Ecto neural progenitor cell (in vitro differentiated cells): ENCODE data around the gene STX10.
"Not testable (repeated sequence)": the region's sequence is repeated elsewhere in the genome, so short reads cannot be mapped to it uniquely, and the experiment has no call there.

Source experiments
- DNase-seq: peaks from one replicate; pipeline ENCODE4 v3.0.0-alpha.2; 2018; ENCODE audit warnings: low spot score

STX10 gene

DNA sequence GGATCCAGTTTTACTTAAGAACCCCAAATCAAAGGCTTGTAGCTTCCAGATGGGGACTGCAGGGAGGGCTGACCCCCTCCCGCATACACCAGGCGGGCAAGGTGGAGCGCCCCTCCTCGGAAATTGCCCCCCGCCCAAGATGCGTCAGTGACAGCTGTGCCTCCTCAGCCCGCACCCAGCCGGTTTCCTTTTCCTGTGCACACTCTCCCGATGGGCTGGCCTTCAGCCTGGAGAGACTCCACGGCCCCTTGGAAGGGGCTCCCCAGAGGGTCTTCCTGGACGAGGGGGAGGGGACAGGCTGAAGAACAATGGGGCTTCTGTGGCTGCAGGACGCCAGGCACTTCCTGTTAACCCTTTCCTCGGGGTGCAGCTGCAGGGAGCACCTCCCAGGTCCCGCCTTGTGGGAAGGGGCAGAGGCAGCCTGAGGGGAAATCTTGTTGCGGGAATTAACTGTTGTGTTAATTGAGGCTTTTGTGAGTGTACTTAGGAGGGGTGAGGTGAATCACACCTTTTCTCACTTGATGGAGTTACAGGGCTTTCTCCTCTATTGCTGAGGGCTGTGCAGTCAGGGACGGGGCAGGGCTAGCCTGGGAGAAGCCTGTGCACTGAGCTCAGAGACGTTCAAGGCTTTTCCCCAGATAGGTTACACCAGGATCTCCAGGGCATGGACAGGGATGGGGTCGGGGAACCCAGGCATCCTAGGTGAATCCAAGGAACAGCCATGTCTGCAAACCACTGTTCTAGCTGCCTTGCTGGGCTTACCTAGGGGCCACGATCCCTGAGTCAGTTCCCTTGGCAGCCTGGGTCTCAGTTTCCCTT lies 14.4 kb upstream of the STX10 start:
- DNase-seq = peak; percentile 86

DNA sequence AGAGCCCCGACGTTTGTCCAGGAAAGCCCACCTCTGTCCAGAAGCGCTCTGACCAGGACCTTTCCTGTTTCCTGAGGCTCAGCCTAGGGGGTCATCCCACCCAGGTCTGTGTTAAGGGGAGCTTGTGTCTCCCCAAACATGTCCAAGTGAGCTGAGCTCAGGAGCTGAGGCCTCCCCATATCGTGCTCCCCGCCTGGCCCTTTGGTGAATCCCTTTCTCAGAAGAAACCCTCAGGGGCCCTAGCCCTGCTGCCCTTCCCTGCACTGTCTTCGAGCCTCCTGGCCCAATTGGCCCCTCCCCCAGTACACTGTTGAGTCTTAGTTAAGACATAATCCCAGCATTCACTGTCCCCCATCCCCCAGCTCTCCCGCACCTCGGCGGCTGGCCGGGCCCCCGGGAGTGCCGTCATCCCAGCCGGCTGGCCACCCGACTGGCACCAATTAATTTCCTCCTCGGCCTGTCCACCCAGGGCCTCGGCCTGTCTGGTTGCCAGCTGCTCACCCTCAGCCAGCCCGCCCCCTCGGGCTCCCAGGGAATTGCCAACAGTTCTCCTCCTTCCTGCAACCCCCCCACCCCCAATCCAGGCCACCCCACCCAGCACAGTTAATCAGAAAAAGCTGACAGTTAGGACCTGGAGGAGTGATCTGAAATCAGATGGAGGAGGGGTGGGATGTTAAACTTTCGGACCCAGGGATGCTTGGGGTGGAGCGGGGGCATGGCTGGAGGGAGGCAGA lies 13.6 kb upstream of the STX10 start:
- DNase-seq = peak; percentile 87

DNA sequence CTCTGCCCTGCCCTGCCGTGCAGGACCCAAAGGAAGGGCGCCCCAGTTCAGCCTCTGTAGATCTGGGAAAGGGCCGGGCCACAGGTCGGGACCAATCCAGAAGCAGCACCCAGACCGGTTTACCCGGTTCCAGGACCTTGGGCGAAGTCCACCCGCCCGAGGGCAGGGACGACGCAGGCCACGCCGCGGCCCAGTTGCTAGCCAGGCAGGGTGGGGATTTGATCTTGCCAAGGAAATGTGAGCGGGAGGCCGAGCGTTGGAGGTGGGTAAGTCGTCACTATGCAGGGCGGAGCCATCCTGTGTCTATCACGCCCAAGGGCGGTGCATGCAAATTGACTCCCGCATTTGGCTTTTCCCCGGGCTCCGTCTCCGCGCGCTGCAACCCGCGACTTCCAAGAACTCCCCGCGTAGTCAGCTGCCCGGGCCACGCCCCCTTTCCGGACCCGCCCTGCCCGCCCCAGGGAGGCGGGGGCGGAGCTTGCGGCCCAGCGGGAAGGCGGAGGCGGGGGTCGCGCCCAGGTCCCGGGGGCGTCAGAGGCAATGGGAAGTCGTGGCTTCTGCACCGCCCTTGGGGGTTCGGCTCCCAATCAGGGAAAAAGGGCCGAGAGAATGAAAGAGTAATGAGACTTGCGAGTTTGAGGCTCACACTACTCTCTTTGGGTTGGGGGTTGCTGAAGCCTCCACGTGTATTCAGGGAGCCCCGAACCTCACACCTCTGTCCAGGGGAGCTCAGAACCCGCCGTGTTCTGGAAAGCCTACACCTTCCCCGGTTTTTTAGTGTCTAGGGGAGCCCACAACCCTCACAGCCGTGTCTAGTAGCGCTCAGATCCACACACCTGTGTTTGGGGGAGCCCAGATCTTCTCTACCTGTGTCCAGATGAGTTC lies 12.8 kb upstream of the STX10 start:
- peak; percentile 95 for DNase-seq

DNA sequence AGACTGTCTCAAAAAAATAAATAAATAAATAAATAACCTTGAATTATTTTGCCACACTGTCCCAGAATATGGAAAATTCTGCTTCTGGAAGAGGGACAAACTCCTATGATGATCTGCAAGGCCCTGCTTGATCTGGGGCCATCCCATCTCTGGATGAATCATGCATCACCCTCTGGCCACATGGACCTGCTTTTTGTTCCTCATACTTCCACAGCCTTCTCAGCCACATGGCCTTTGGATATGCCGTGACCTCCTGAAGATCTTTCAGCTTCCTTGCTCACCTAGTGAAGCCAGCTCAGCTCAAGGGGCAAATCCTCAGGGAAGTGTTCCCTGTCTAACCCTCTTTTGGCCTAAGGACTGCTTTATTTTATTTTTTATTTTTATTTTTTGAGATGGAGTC lies 10.4 kb upstream of the STX10 start:
- no peak for DNase-seq

DNA sequence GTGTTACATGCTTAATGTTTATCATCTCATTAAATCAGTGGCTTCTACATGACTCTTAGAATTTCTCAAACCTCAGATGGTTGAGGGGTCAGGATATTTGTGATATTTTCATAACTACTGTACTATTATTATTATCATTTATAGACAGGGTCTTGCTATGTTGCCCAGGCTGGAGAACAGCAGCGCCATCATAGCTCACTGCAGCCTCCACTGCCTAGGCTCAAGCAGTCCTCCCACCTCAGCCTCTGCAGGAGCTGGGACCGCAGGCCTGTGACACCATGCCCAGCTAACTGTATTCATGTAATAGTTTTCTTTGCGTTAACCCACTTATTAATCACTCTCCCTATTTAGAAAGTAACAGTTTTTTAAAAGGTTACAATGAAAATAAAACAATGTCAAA lies 9.5 kb upstream of the STX10 start:
- DNase-seq = no peak

DNA sequence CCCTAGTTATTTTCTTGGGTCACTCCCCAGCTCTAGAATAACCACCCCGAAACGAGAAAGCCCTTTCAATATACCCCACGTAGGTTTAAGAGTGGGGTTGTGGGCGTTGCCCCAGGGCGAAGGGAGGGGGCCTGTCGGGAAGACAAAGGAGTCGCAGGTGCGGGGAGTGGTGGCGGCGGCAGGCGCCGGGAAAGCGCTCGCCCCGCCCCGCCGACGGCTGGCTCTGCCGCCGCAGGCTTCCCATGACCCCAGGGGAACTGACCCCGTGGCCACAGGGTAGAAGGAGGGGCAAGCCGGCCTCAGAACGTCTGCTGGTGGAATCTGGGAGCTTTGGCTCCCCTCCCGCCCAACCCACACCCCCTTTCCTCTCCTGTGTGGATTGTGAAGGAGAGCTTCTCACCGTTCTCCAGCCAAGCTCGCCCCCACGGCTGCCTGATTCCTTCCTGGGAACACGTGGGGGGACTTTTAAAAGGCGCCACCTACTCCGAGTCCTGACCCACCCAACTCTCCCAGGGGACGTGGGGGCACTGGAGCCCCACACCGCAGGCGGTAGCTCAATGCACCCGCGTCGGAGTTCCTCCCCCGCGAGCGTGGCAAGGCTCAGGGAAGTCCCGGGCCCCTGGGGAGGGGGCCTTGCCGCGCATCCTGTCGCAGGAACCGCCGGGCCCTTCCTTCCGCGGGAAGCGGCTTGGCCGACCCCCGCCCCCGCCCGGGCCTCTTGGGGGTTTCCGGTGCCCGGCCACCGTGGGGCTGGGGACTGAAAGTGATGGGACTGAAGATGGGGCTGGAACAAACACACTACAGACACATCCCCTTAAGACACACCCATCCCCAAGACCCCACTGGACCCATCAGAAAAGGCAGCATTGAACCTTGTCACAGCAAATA lies 5.5 kb upstream of the STX10 start:
- DNase-seq = peak; percentile 90

DNA sequence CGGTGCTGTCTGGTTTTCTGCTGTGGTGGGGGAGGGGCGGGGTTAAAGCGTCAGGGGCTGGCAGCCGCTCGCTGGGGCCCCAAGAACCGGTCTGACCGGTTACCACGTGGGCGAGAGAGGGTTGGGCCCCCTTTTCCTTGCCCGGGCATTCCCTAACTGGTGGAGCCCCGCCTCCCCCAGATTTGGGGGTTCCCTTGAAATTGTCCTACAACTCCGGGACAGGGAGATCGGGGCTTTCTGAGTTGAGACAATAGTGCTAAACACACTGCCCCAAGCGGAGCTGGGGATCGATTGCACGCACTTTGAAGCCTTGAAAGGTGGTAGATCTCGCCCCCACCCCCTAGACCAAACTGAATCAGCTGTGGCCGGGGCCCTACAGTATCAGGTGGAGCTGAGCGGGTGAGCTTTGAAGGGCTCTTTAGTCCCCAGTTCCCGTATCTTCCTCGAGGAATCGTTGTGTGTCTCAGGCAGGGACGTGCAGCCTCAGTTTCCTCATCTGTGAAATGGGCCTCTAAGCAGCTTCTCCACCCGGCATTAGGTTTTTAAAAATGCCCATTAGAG lies 4.8 kb upstream of the STX10 start:
- DNase-seq = peak; percentile 79

DNA sequence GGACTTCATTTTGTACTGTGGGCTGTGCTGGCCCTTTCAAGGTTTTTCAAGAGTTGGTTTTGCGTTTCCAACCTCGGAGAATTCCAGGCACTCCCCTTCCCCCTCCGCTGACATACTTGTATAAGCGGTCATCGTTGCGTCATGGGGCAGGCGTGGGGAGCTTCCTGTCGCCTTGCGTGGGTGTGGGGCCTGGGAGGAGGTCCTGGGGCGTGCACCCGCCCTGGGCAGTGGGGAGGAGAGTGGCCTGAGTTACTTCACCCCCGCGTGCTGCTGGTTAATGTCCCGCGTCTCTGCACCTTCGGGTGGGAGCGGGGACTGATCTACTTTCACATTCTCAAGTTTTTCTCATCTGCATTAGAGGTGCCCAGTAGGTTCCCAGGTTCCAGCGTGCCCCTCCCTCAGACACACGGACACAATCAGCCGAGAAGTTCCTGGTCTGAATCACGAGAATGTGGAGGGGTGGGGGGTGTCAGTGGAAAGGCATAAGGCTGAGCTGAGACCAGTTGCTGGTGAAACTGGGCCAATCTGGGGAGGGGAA lies 4.1 kb upstream of the STX10 start:
- DNase-seq = peak; percentile 61

DNA sequence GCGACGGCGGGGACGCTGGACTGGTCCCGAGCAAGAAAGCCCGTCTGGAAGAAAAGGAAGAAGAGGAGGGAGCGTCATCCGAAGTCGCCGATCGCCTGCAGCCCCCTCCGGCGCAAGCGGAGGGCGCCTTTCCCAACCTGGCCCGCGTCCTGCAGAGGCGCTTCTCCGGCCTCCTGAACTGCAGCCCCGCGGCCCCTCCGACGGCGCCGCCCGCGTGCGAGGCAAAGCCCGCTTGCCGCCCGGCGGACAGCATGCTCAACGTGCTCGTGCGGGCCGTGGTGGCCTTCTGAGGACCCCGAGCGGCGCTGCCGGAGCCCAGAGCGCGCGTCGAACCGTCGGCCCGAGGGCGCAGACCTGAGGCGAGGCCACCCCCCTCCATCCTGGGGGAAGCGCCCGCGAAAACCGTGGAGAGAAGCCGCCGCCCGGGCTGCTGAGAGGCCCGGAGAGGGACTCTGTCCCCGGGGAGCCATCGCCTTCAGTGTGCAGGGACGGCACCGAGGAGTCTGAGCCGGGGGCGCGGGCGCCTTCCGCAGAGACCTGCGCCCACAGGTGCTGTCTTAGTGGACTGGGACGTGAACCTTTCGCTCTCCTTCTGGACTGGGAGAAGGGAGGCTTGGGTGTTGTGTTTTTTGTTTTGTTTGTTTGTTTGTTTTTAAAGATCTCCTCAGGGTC lies 3.5 kb upstream of the STX10 start:
- no peak for DNase-seq

DNA sequence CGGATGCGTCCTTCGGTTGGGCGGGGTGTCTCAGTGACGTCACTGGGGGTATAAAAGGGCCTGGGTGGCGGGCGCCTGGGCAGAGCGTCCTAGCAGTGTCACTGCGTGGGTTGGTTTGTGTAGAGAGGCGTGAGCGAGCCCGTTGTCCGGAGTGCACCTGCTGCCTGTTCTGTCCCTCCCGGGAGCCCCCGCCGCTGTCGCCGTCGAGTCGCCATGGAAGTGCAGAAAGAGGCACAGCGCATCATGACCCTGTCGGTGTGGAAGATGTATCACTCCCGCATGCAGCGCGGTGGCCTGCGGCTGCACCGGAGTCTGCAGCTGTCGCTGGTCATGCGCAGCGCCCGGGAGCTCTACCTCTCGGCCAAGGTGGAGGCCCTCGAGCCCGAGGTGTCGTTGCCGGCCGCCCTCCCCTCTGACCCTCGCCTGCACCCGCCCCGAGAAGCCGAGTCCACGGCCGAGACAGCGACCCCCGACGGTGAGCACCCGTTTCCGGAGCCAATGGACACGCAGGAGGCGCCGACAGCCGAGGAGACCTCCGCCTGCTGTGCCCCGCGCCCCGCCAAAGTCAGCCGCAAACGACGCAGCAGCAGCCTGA lies 2.9 kb upstream of the STX10 start:
- peak; percentile 99 for DNase-seq

DNA sequence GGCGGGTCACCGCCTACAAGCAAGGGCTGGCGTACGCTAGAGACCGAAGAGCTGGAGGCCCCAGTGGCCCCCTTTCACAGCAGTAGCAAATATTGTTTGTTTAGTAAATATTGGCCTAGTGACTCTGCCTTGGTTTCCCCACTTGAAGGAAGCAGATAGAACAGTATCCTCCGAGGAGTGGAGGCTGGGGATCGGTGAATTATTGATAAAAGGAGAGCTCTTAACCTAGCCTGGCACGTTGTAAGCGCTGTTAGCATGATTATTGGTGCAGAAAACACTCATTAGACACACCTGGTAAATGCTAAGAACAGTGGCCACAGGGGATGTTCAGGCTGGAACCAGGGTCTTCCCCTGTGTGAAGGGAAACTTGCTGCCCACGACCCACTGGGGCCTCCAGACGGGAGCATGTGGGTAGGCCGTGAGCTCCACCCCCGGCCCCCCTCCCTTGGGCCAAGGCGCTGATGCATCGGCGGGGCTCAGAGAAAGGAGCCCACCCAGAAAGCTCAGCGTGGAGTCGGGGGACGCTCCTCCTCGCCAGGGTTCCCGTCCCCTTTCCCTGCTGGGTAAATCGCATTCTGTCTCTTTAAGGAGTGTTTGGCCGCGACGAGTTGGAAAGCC lies 2.3 kb upstream of the STX10 start:
- no peak for DNase-seq

DNA sequence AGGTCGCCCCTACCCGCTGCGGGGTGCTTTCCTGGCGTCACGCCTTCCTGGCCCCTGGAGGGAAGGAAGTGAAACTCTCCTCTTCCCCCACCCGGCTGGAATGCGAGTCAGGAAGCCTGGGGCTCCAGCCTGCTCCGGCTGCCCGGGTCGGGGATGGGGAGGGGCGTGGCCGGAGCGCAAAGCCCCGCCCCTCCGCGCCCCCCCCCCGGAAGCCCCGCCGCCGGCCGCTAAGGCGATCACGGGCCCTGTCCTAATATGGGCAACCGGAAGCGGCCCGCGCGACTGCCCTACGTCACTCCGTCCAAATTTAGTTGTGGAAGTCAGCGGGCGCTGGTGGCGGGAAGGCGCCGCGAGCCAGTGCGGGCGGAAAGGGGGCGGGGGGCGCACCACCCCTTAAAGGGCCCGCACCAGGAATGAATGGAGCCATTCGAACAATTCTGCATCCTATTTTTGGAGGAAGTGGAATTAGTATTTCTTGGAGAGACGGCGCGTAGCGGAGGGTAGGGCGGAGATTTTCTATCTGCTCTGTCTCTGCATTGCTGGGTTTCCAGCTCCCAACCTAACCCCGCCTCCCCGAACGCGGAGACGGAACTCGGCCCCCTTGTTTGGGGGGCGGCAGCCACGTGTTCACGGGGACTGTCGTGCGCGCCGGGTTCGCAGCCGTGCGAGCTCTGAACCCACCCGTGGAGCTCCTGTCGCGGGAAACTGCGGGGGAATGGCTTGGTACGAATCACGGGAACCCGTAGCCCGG lies 1.6 kb upstream of the STX10 start:
- DNase-seq = peak; percentile 99

DNA sequence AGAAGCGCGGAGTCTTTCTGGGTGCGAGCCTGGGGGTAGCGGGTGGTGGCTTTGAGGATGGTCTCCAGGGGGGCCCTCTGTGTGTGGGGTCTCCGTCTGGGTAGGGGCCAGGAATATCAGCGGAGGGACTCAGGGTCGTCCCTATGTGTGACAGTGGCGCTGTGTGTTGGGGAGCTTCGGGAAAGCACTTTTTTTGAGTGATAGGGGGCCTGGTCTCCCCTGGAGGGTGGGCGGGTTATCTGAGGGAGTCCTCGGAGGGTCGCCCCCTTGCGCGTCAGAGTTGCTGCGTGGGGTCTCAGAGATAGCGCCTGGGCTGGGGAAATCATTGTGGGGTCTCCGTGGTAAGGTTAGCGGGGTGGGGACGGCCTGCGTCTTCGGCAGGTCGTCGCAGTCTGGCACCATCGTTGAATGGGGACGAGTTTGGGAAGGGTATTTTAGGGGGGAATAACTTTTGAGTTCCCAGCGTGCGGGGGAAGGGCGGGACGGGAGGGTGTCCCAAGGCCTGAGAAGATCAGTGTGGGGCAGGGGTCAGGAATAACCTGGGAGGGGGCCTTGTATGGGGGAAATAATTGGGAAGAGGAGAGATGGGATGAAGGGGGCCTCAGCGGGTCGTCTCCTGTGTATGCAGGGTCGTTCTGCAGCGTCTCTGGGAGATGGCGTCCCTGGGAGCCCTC lies 893 bp upstream of the STX10 start:
- peak; percentile 68 for DNase-seq

DNA sequence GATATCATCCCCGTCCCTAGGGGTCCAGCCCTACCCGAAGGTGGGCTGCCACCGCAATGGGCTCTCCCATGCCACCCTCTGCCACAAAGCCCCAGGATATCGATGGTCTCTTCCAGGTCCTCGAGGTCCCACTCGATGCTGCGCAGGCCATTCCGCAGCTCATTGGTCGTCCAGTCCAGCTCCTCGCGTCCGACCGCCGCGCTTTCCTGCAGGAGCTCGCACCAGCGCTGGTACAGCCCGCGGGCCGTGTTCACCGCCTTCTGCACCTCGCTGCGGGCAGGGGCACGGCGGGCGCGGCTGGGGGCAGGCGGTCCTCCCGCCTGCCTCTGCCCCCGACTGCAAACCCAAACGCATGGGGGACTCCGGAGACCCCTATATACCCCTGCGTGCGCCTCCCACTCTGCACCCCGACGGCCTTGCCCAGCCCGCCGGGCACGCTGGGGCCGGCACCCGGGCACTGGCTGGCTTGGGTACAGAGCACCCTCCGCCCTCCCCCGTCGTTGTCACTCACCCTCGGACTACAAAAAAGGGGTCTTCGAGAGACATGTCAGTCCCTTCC lies 468 bp downstream of the STX10 start:
- DNase-seq = peak; percentile 73

DNA sequence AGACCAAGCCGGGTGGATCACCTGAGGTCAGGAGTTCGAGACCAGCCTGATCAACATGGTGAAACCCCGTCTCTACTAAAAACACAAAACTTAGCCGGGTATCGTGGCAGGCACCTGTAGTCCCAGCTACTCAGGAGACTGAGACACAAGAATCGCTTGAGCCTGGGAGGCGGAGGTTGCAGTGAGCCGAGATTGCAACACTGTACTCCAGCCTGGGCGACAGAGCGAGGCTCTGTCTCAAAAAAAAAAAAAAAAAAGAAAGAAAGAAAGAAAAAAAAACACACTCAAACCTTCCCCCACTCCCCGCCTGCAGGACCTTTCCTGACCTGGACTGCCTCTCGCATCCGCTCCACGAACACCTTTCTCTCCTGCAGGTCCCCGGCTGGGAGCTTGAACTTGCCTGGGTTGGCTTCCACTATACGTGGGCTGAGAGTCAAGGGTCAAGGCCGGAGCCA lies 975 bp downstream of the STX10 start:
- not testable (repeated sequence) for DNase-seq

DNA sequence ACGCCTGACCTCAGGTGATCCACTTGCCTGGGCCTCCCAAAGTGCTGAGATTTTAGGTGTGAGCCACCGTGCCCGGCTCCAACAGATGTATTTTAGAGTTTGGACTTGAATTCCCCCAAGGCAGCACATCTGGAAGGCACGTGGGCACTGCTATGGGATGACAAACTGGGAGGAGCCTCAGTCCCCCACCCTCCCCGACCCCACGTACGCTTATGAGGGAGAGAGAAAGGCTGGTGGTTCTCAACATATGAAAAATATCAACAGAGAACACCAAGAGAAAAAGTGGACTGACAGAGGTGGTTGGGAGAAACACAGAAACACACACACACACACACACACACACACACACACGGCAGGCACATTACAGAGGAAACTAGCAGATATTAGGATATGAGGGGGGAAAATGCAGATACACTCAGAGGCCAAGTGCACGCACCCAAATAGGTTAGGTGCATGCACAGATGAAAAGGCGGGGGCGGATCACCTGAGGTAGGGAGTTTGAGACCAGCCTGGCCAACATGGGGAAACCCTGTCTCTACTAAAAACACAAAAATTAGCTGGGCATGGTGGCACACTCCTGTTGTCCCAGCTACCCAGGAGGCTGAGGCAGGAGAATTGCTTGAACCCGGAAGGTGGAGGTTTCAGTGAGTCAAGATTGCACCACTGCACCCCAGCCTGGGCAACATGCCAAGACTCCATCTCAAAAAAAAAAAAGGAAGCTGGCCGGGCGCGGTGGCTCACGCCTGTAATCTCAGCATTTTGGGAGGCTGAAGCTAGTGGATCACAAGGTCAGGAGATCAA lies 3.2 kb downstream of the STX10 start:
- DNase-seq = no peak
